Neuronal stem cell (in vitro differentiated cells): ENCODE results near the gene ZNF493.

Source experiments
- DNase-seq: peaks from one replicate; pipeline ENCODE4 v3.0.0-alpha.2; 2013; ENCODE audit warnings: low spot score
- H2AFZ ChIP-seq: one replicate; pipeline ENCODE4 v1.6.1; 2013; ENCODE audit warnings: mild to moderate bottlenecking, low read length, inconsistent platforms
- H2AK5ac ChIP-seq: 2 replicates; pipeline ENCODE4 v1.6.1; 2013; ENCODE audit warnings: low read depth, mild to moderate bottlenecking, inconsistent platforms, low read length, moderate library complexity, mixed read lengths
- H2BK120ac ChIP-seq: 2 replicates; pipeline ENCODE4 v1.6.1; 2013; ENCODE audit warnings: low read depth, mild to moderate bottlenecking, inconsistent platforms, low read length, moderate library complexity, mixed read lengths
- H2BK12ac ChIP-seq: one replicate; pipeline ENCODE4 v1.6.1; 2013; ENCODE audit warnings: low read length, inconsistent platforms
- H2BK15ac ChIP-seq: 2 replicates; pipeline ENCODE4 v1.6.1; 2013; ENCODE audit warnings: mild to moderate bottlenecking, low read length, inconsistent platforms, mixed read lengths
- H2BK5ac ChIP-seq: one replicate; pipeline ENCODE4 v1.6.1; 2013; ENCODE audit warnings: inconsistent platforms, mild to moderate bottlenecking, low read length, moderate library complexity
- H3K14ac ChIP-seq: one replicate; pipeline ENCODE4 v1.6.1; 2013; ENCODE audit warnings: low read length, inconsistent platforms
- H3K18ac ChIP-seq: 2 replicates; pipeline ENCODE4 v1.6.1; 2013; ENCODE audit warnings: low read length, inconsistent platforms
- H3K23ac ChIP-seq: 2 replicates; pipeline ENCODE4 v1.6.1; 2013; ENCODE audit warnings: low read depth, mild to moderate bottlenecking, mixed read lengths, low read length, inconsistent platforms; ENCODE audit not compliant: poor library complexity
- H3K27ac ChIP-seq: replicated peaks from 3 replicates; pipeline ENCODE4 v1.5.1; 2013; ENCODE audit warnings: low read length, inconsistent platforms
- H3K27me3 ChIP-seq, 3 experiments: 2 replicates each; pipeline ENCODE4 v1.6.1; 2013; ENCODE audit warnings: low read length in 3 of 3, mild to moderate bottlenecking in 2 of 3, inconsistent platforms in 1 of 3, low read depth in 1 of 3, mixed read lengths in 1 of 3, moderate library complexity in 1 of 3; ENCODE audit not compliant: control insufficient read depth in 3 of 3, insufficient read depth in 3 of 3
- H3K36me3 ChIP-seq, 2 donors: replicated peaks in 1 of 2; 2 replicates each; pipeline ENCODE4 v1.6.1; 2013; ENCODE audit warnings: low read length in 2 of 2; ENCODE audit not compliant: control insufficient read depth in 2 of 2, insufficient read depth in 2 of 2
- H3K4ac ChIP-seq: 2 replicates; pipeline ENCODE4 v1.6.1; 2013; ENCODE audit warnings: inconsistent platforms, mild to moderate bottlenecking, low read length, moderate library complexity
- H3K4me1 ChIP-seq, 2 donors: 1 replicate in 1 of 2; 2 replicates in 1 of 2; pipeline ENCODE4 v1.6.1; 2013; ENCODE audit warnings: low read length in 2 of 2, low read depth in 1 of 2; ENCODE audit not compliant: control insufficient read depth in 2 of 2, insufficient read depth in 1 of 2
- H3K4me2 ChIP-seq: one replicate; pipeline ENCODE4 v1.6.1; 2013; ENCODE audit warnings: mild to moderate bottlenecking, low read length, inconsistent platforms; ENCODE audit not compliant: insufficient read depth, poor library complexity, severe bottlenecking
- H3K4me3 ChIP-seq, 2 donors: 2 replicates each; pipeline ENCODE4 v1.5.1; 2013; ENCODE audit warnings: low read length in 2 of 2, mild to moderate bottlenecking in 2 of 2, inconsistent platforms in 1 of 2, moderate library complexity in 1 of 2
- H3K79me1 ChIP-seq: one replicate; pipeline ENCODE4 v1.6.1; 2013; ENCODE audit warnings: low read depth, mild to moderate bottlenecking, inconsistent platforms, low read length, moderate library complexity
- H3K9ac ChIP-seq: one replicate; pipeline ENCODE4 v1.6.1; 2013; ENCODE audit warnings: mild to moderate bottlenecking, low read depth, low read length, inconsistent platforms; ENCODE audit not compliant: poor library complexity
- H3K9me3 ChIP-seq, 2 donors: replicated peaks in 1 of 2; 2 replicates each; pipeline versions ENCODE3 to v1.6.1; 2013; ENCODE audit warnings: low read length in 2 of 2, mild to moderate bottlenecking in 2 of 2, inconsistent platforms in 1 of 2, low read depth in 1 of 2, mixed read lengths in 1 of 2, moderate library complexity in 1 of 2; ENCODE audit not compliant: control insufficient read depth in 2 of 2, insufficient read depth in 1 of 2
- H4K8ac ChIP-seq: one replicate; pipeline ENCODE4 v1.6.1; 2013; ENCODE audit warnings: low read depth, mild to moderate bottlenecking, inconsistent platforms, low read length, moderate library complexity
- H4K91ac ChIP-seq: one replicate; pipeline ENCODE4 v1.6.1; 2013; ENCODE audit warnings: low read length, low read depth, mild to moderate bottlenecking, inconsistent platforms; ENCODE audit not compliant: poor library complexity
- WGBS, 2 donors: extraction: QIAGEN DNeasy Blood & Tissue Kit; methylation state at CpG; one replicate each; pipeline ENCODE4 v1.1.7; 2013; ENCODE audit warnings: missing lambda C conversion rate in 2 of 2, mixed read lengths in 1 of 2; ENCODE audit not compliant: insufficient read length in 2 of 2, insufficient replicate concordance in 1 of 2; ENCODE audit errors: extremely low coverage in 2 of 2; 5-methylcytosine and 5-hydroxymethylcytosine counted together

Gene ZNF493

DNA sequence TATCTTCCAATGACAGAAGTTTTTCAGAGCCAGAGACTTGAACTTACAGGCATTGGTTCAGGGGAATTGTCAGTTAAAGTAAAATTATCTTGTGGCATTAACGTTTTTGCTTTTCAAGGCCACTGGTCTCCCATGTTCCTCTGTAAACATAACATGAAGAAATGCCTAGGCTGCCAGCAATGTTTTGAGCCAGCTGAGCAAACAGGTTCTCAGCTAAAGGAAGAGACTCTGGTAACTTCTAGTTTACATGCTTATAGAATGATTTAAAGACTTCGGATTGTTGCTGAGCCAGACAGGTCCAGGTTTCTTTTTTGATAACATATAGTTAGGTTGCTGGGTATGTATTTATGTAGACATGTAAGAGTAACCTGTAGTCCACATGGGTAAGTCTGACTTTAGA, 35.7 kb downstream of the ZNF493 start:
- H3K18ac ChIP-seq = no peak overlapping the region
- peaks cover 7 to 17% of the 10 kb centered on the region in 2 donors for H3K9me3 ChIP-seq
- no peak overlapping the region for H3K23ac ChIP-seq
- no peak overlapping the region for H2AK5ac ChIP-seq
- H3K4me3 ChIP-seq = no peak overlapping the region
- no peak overlapping the region for H2BK15ac ChIP-seq
- H3K27me3 ChIP-seq = no peaks in the 10 kb centered on the region
- H2AFZ ChIP-seq = no peak overlapping the region
- no peak overlapping the region for H3K4ac ChIP-seq
- H2BK12ac ChIP-seq = no peak overlapping the region
- H3K4me1 ChIP-seq = no peaks in the 10 kb centered on the region
- H3K4me2 ChIP-seq = no peak overlapping the region
- H3K27ac ChIP-seq = no peak overlapping the region
- no peak overlapping the region for H4K8ac ChIP-seq
- H3K9ac ChIP-seq = no peak overlapping the region
- no peaks in the 10 kb centered on the region for H3K36me3 ChIP-seq
- H2BK120ac ChIP-seq = no peak overlapping the region
- no peak for DNase-seq
- H4K91ac ChIP-seq = no peak overlapping the region
- no CpG with 5 or more reads among the region's 2 CpGs for WGBS, 2 donors
- no peak overlapping the region for H3K14ac ChIP-seq
- no peak overlapping the region for H2BK5ac ChIP-seq
- no peaks in the 10 kb centered on the region for H3K79me1 ChIP-seq

DNA sequence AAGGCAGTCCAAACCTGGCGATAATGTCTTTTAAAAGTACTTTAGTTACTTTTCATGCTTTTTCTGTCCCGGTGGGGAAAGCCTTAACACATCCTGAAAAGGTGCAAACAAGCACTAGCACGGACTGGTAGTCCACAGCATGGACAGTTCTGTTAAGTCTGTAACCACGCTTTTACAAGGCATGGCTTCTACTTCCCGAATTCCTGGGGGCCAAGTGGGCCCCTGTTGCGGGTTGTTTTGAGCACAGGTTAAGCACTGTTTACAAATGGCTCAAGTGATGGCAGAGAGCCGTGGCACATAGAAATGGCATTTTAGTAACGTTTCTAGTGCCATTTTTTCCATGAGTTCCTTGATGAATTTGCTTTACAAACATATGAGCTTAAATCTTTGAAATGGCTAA, 37.6 kb downstream of the ZNF493 start:
- no peak for DNase-seq
- Histone ChIP-seq H2BK5ac (no peak overlapping the region), H4K91ac (no peak overlapping the region), H2AFZ (no peak overlapping the region), H3K18ac (no peak overlapping the region), H3K79me1 (no peaks in the 10 kb centered on the region), H2BK12ac (no peak overlapping the region), H3K27me3 (no peaks in the 10 kb centered on the region), H3K4ac (no peak overlapping the region), H3K9me3 (peaks cover 7 to 11% of the 10 kb centered on the region in 2 donors), H3K9ac (no peak overlapping the region), H2AK5ac (no peak overlapping the region), H3K4me2 (no peak overlapping the region), H3K4me1 (no peaks in the 10 kb centered on the region), H2BK15ac (no peak overlapping the region), H3K14ac (no peak overlapping the region), H3K4me3 (no peak overlapping the region), H3K23ac (no peak overlapping the region), H4K8ac (no peak overlapping the region), H3K36me3 (no peaks in the 10 kb centered on the region), H3K27ac (no peak overlapping the region), H2BK120ac (no peak overlapping the region)
- no CpG with 5 or more reads among the region's 8 CpGs for WGBS, 2 donors

DNA sequence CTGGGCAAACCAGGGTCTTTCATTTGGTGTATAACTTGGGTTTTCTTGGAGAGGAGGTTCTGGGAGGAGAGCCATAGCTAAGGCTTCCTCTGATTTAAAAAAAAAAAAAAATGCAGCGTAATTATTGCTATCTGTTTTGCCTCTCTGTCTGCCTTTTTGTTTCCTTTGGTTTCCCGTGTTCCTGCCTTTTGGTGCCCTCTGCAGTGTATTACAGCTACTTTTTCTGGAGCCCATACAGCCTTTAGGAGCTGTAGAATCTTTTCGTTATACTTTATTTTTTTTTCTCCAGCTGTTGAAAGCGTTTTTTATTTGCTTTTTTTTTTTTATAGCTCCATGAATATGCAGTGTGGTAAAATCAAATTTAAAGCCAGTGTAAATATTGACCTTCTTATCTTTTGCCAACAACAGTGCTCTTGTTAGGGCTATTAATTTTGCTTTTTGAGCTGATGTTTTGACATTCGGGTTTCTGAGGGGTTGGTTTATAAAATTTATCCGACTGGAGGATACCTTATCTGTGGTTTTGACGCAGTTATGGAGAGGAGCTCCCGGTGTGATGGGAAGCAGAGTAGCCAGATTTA, 38.1 kb downstream of the ZNF493 start:
- no peak overlapping the region for H3K4me3 ChIP-seq

DNA sequence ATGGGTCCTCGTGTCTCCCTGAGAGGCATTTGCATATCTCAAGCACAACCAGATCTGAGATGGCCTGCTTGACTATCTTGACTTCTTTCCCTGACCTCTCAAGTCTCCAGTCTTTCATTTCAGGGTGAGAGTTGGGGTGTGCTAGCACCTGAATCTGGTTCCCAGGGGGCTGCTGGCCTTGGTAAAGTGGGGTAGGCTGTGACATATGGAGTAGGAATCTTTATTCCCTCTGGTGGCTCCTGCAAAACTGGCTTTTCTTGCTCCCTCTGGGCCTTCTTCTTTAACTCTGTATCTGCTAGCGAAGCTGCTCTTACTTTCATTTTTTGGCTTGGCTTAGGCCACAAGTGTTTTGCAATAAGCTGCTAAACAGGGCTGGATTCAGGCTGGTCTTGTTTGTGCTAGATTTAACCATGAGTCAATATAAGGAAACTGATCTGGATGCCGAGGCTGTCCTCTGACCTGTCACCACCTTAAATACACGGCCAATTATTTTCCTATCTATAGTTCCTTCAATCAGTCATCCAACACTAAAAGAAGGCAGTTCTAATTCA, 42.3 kb downstream of the ZNF493 start:
- Histone ChIP-seq H2AFZ (no peak overlapping the region), H2BK15ac (no peak overlapping the region), H3K27ac (no peak overlapping the region), H3K4me1 (no peaks in the 10 kb centered on the region), H3K4ac (no peak overlapping the region), H2BK12ac (no peak overlapping the region), H3K9ac (no peak overlapping the region), H4K8ac (no peak overlapping the region), H3K4me3 (no peak overlapping the region), H2BK120ac (no peak overlapping the region), H3K18ac (no peak overlapping the region), H3K27me3 (no peaks in the 10 kb centered on the region), H4K91ac (no peak overlapping the region), H3K79me1 (no peaks in the 10 kb centered on the region), H2AK5ac (no peak overlapping the region), H3K9me3 (peaks cover 4 to 15% of the 10 kb centered on the region in 2 donors), H2BK5ac (no peak overlapping the region), H3K23ac (no peak overlapping the region), H3K14ac (no peak overlapping the region), H3K4me2 (no peak overlapping the region), H3K36me3 (no peaks in the 10 kb centered on the region)
- no peak for DNase-seq
- no CpG with 5 or more reads among the region's 4 CpGs for WGBS, 2 donors

More for the DNA sequence above, 38.1 kb downstream of the ZNF493 start:
- Histone ChIP-seq H3K4me1 (no peaks in the 10 kb centered on the region), H2BK5ac (no peak overlapping the region), H3K23ac (no peak overlapping the region), H3K4me2 (no peak overlapping the region), H2BK12ac (no peak overlapping the region), H4K8ac (no peak overlapping the region), H3K9me3 (peaks cover 7 to 11% of the 10 kb centered on the region in 2 donors), H2BK15ac (no peak overlapping the region), H3K9ac (no peak overlapping the region), H2AFZ (no peak overlapping the region), H3K36me3 (no peaks in the 10 kb centered on the region), H3K14ac (no peak overlapping the region), H3K27me3 (no peaks in the 10 kb centered on the region), H4K91ac (no peak overlapping the region), H2BK120ac (no peak overlapping the region), H3K18ac (no peak overlapping the region), H3K4ac (no peak overlapping the region), H2AK5ac (no peak overlapping the region), H3K27ac (no peak overlapping the region), H3K79me1 (no peaks in the 10 kb centered on the region)
- no peak for DNase-seq
- no CpG with 5 or more reads among the region's 8 CpGs for WGBS, 2 donors
